ENCODE data around the gene IDH1.

IDH1 gene

GRCh38 chr2:208280933-208281332 lies 26.1 kb upstream of the IDH1 start:
- Histone ChIP-seq H3K4me3 (ENCODE audit: low read length in 2 of 2) (no peak overlapping the region), H3K9ac (ENCODE audit: low read depth, low read length, poor library complexity) (no peak overlapping the region), H3K27ac (replicated peaks; ENCODE audit: low read length) (no peak overlapping the region), H3K14ac (ENCODE audit: low read length) (no peak overlapping the region), H2AFZ (ENCODE audit: low read length) (no peak overlapping the region), H2BK5ac (ENCODE audit: low read length) (no peak overlapping the region), H3K79me1 (ENCODE audit: low read depth, low read length) (peaks cover 3% of the 10 kb centered on the region), H3K18ac (ENCODE audit: low read length) (no peak overlapping the region), H3K9me3 (replicated peaks in 1 of 2; ENCODE audit: control insufficient read depth in 2 of 2, insufficient read depth in 1 of 2, low read depth in 1 of 2, low read length in 2 of 2) (peaks cover 0 to 18% of the 10 kb centered on the region in 2 donors), H3K4me2 (ENCODE audit: insufficient read depth, low read length, poor library complexity, severe bottlenecking) (no peak overlapping the region), H3K27me3 (ENCODE audit: control insufficient read depth in 3 of 3, insufficient read depth in 3 of 3, low read depth in 1 of 3, low read length in 3 of 3) (no peaks in the 10 kb centered on the region), H3K36me3 (replicated peaks in 1 of 2; ENCODE audit: control insufficient read depth in 2 of 2, insufficient read depth in 2 of 2, low read length in 2 of 2) (peaks cover 15 to 96% of the 10 kb centered on the region in 2 donors), H3K23ac (ENCODE audit: low read depth, low read length, poor library complexity) (no peak overlapping the region), H2BK12ac (ENCODE audit: low read length) (no peak overlapping the region), H2AK5ac (ENCODE audit: low read depth, low read length) (no peak overlapping the region), H2BK120ac (ENCODE audit: low read depth, low read length) (no peak overlapping the region), H4K91ac (ENCODE audit: low read depth, low read length, poor library complexity) (no peak overlapping the region), H3K4ac (ENCODE audit: low read length) (no peak overlapping the region), H2BK15ac (ENCODE audit: low read length) (no peak overlapping the region), H3K4me1 (ENCODE audit: control insufficient read depth in 2 of 2, insufficient read depth in 1 of 2, low read depth in 1 of 2, low read length in 2 of 2) (no peaks in the 10 kb centered on the region), H4K8ac (ENCODE audit: low read depth, low read length) (no peak overlapping the region)
- WGBS, 2 donors (ENCODE audit: extremely low coverage in 2 of 2, insufficient read length in 2 of 2, insufficient replicate concordance in 1 of 2): no CpG with 5 or more reads among the region's 3 CpGs
- no peak for DNase-seq (ENCODE audit: low spot score)

- Histone ChIP-seq H3K18ac (ENCODE audit: low read length) (no peak overlapping the region), H3K4me3 (ENCODE audit: low read length in 2 of 2) (no peak overlapping the region), H3K9ac (ENCODE audit: low read depth, low read length, poor library complexity) (no peak overlapping the region), H3K27me3 (ENCODE audit: control insufficient read depth in 3 of 3, insufficient read depth in 3 of 3, low read depth in 1 of 3, low read length in 3 of 3) (no peaks in the 10 kb centered on the region), H3K36me3 (replicated peaks in 1 of 2; ENCODE audit: control insufficient read depth in 2 of 2, insufficient read depth in 2 of 2, low read length in 2 of 2) (peaks cover 15 to 96% of the 10 kb centered on the region in 2 donors), H3K27ac (replicated peaks; ENCODE audit: low read length) (no peak overlapping the region), H2BK12ac (ENCODE audit: low read length) (no peak overlapping the region), H2BK120ac (ENCODE audit: low read depth, low read length) (no peak overlapping the region), H3K4me1 (ENCODE audit: control insufficient read depth in 2 of 2, insufficient read depth in 1 of 2, low read depth in 1 of 2, low read length in 2 of 2) (no peaks in the 10 kb centered on the region), H2AFZ (ENCODE audit: low read length) (no peak overlapping the region), H2BK15ac (ENCODE audit: low read length) (no peak overlapping the region), H2BK5ac (ENCODE audit: low read length) (no peak overlapping the region), H3K79me1 (ENCODE audit: low read depth, low read length) (peaks cover 3% of the 10 kb centered on the region), H4K91ac (ENCODE audit: low read depth, low read length, poor library complexity) (no peak overlapping the region), H3K4ac (ENCODE audit: low read length) (no peak overlapping the region), H3K4me2 (ENCODE audit: insufficient read depth, low read length, poor library complexity, severe bottlenecking) (no peak overlapping the region), H3K9me3 (replicated peaks in 1 of 2; ENCODE audit: control insufficient read depth in 2 of 2, insufficient read depth in 1 of 2, low read depth in 1 of 2, low read length in 2 of 2) (peaks cover 0 to 18% of the 10 kb centered on the region in 2 donors), H4K8ac (ENCODE audit: low read depth, low read length) (no peak overlapping the region), H3K14ac (ENCODE audit: low read length) (no peak overlapping the region), H2AK5ac (ENCODE audit: low read depth, low read length) (no peak overlapping the region), H3K23ac (ENCODE audit: low read depth, low read length, poor library complexity) (no peak overlapping the region)
- WGBS, 2 donors (ENCODE audit: extremely low coverage in 2 of 2, insufficient read length in 2 of 2, insufficient replicate concordance in 1 of 2): no CpG with 5 or more reads among the region's 2 CpGs
- DNase-seq (ENCODE audit: low spot score): no peak
Measured at GRCh38 chr2:208280234-208280633, 25.4 kb upstream of the IDH1 start.

GRCh38 chr2:208279236-208279635 lies 24.4 kb upstream of the IDH1 start:
- H2AFZ ChIP-seq (ENCODE audit: low read length): no peak overlapping the region
- H2BK15ac ChIP-seq (ENCODE audit: low read length): no peak overlapping the region
- H3K4me1 ChIP-seq (ENCODE audit: control insufficient read depth in 2 of 2, insufficient read depth in 1 of 2, low read depth in 1 of 2, low read length in 2 of 2): no peaks in the 10 kb centered on the region
- H3K36me3 ChIP-seq (replicated peaks in 1 of 2; ENCODE audit: control insufficient read depth in 2 of 2, insufficient read depth in 2 of 2, low read length in 2 of 2): peaks cover 18 to 98% of the 10 kb centered on the region in 2 donors
- H3K4me2 ChIP-seq (ENCODE audit: insufficient read depth, low read length, poor library complexity, severe bottlenecking): no peak overlapping the region
- no peak overlapping the region for H3K4ac ChIP-seq (ENCODE audit: low read length)
- H3K14ac ChIP-seq (ENCODE audit: low read length): no peak overlapping the region
- H3K27me3 ChIP-seq (ENCODE audit: control insufficient read depth in 3 of 3, insufficient read depth in 3 of 3, low read depth in 1 of 3, low read length in 3 of 3): no peaks in the 10 kb centered on the region
- H2BK5ac ChIP-seq (ENCODE audit: low read length): no peak overlapping the region
- no peak for DNase-seq (ENCODE audit: low spot score)
- no peak overlapping the region for H2AK5ac ChIP-seq (ENCODE audit: low read depth, low read length)
- H3K18ac ChIP-seq (ENCODE audit: low read length): no peak overlapping the region
- no peak overlapping the region for H3K9ac ChIP-seq (ENCODE audit: low read depth, low read length, poor library complexity)
- no peak overlapping the region for H2BK120ac ChIP-seq (ENCODE audit: low read depth, low read length)
- H4K8ac ChIP-seq (ENCODE audit: low read depth, low read length): no peak overlapping the region
- WGBS, 2 donors (ENCODE audit: extremely low coverage in 2 of 2, insufficient read length in 2 of 2, insufficient replicate concordance in 1 of 2): no CpG with 5 or more reads among the region's 2 CpGs
- H2BK12ac ChIP-seq (ENCODE audit: low read length): no peak overlapping the region
- H3K4me3 ChIP-seq (ENCODE audit: low read length in 2 of 2): no peak overlapping the region
- H3K27ac ChIP-seq (replicated peaks; ENCODE audit: low read length): no peak overlapping the region
- H3K9me3 ChIP-seq (replicated peaks in 1 of 2; ENCODE audit: control insufficient read depth in 2 of 2, insufficient read depth in 1 of 2, low read depth in 1 of 2, low read length in 2 of 2): peaks cover 0 to 18% of the 10 kb centered on the region in 2 donors
- H3K23ac ChIP-seq (ENCODE audit: low read depth, low read length, poor library complexity): no peak overlapping the region
- H3K79me1 ChIP-seq (ENCODE audit: low read depth, low read length): peaks cover 3% of the 10 kb centered on the region
- no peak overlapping the region for H4K91ac ChIP-seq (ENCODE audit: low read depth, low read length, poor library complexity)

- Histone ChIP-seq H4K91ac (ENCODE audit: low read depth, low read length, poor library complexity) (no peak overlapping the region), H3K9me3 (replicated peaks in 1 of 2; ENCODE audit: control insufficient read depth in 2 of 2, insufficient read depth in 1 of 2, low read depth in 1 of 2, low read length in 2 of 2) (peaks cover 0 to 18% of the 10 kb centered on the region in 2 donors), H2BK15ac (ENCODE audit: low read length) (no peak overlapping the region), H3K9ac (ENCODE audit: low read depth, low read length, poor library complexity) (no peak overlapping the region), H2BK12ac (ENCODE audit: low read length) (no peak overlapping the region), H3K4me3 (ENCODE audit: low read length in 2 of 2) (no peak overlapping the region), H3K79me1 (ENCODE audit: low read depth, low read length) (peaks cover 4% of the 10 kb centered on the region), H3K4ac (ENCODE audit: low read length) (no peak overlapping the region), H4K8ac (ENCODE audit: low read depth, low read length) (no peak overlapping the region), H3K27ac (replicated peaks; ENCODE audit: low read length) (no peak overlapping the region), H3K36me3 (replicated peaks in 1 of 2; ENCODE audit: control insufficient read depth in 2 of 2, insufficient read depth in 2 of 2, low read length in 2 of 2) (peaks cover 21 to 100% of the 10 kb centered on the region in 2 donors), H3K27me3 (ENCODE audit: control insufficient read depth in 3 of 3, insufficient read depth in 3 of 3, low read depth in 1 of 3, low read length in 3 of 3) (no peaks in the 10 kb centered on the region), H2BK120ac (ENCODE audit: low read depth, low read length) (no peak overlapping the region), H3K14ac (ENCODE audit: low read length) (no peak overlapping the region), H3K18ac (ENCODE audit: low read length) (no peak overlapping the region), H2AK5ac (ENCODE audit: low read depth, low read length) (no peak overlapping the region), H3K4me1 (ENCODE audit: control insufficient read depth in 2 of 2, insufficient read depth in 1 of 2, low read depth in 1 of 2, low read length in 2 of 2) (no peaks in the 10 kb centered on the region), H2BK5ac (ENCODE audit: low read length) (no peak overlapping the region), H3K4me2 (ENCODE audit: insufficient read depth, low read length, poor library complexity, severe bottlenecking) (no peak overlapping the region), H2AFZ (ENCODE audit: low read length) (no peak overlapping the region), H3K23ac (ENCODE audit: low read depth, low read length, poor library complexity) (no peak overlapping the region)
- no peak for DNase-seq (ENCODE audit: low spot score)
- no CpG with 5 or more reads among the region's 2 CpGs for WGBS, 2 donors (ENCODE audit: extremely low coverage in 2 of 2, insufficient read length in 2 of 2, insufficient replicate concordance in 1 of 2)
Measured at GRCh38 chr2:208278549-208278948, 23.7 kb upstream of the IDH1 start.
